H1 (cell line): Measurements from ENCODE around the gene ZWILCH. TPM values are rescaled to one million over a fixed set of nuclear protein-coding genes. Genes with fewer than 3 reads are reported as not detected.

Experiments
- BRCA1 ChIP-seq: IDR thresholded peaks from 2 replicates; pipeline ENCODE4 v1.6.1; 2012; ENCODE audit warnings: low read depth, low read length, improper control_type of control experiment
- CTBP2 ChIP-seq: IDR thresholded peaks from 2 replicates; pipeline ENCODE4 v1.7.0; 2011; ENCODE audit warnings: borderline replicate concordance, mild to moderate bottlenecking, moderate library complexity, mixed read lengths, low read length; ENCODE audit not compliant: insufficient read depth, insufficient read length
- HDAC2 ChIP-seq, 2 experiments: fragments of 300-600 bp in 1 of 2; sonication (generic) in 1 of 2; IDR thresholded peaks; 2 replicates each; pipeline ENCODE4 v1.6.1; 2011 to 2012; ENCODE audit warnings: low read depth in 2 of 2, low read length in 2 of 2, mild to moderate bottlenecking in 2 of 2, moderate library complexity in 2 of 2, borderline replicate concordance in 1 of 2, inconsistent platforms in 1 of 2
- KDM4A ChIP-seq: IDR thresholded peaks from one replicate; pipeline ENCODE4 v1.7.1; 2012; ENCODE audit warnings: low read depth, mild to moderate bottlenecking, moderate library complexity, low read length, inconsistent platforms; ENCODE audit not compliant: severe bottlenecking
- POU5F1 ChIP-seq: IDR thresholded peaks from 2 replicates; pipeline ENCODE4 v1.6.1; 2011; ENCODE audit warnings: low read depth, mild to moderate bottlenecking, low read length, moderate library complexity
- RXRA ChIP-seq: IDR thresholded peaks from 2 replicates; pipeline ENCODE4 v1.6.1; 2011; ENCODE audit warnings: low read depth, mild to moderate bottlenecking, low read length, moderate library complexity; ENCODE audit not compliant: insufficient read depth
- polyA plus RNA-seq, 7 experiments: library from polyadenylated mRNA; depleted of rRNA in 3 of 7; stranded (reverse) in 5 of 7; unstranded in 2 of 7; fragments of >200 nt in 5 of 7; fragments of 200-250 nt in 2 of 7; gene quantifications; 1 replicate in 5 of 7; 2 replicates in 1 of 7; 4 replicates in 1 of 7; pipeline versions ENCODE4 v1.2.1 to v1.2.3, GENCODE V29; 2011 to 2013; ENCODE audit warnings: missing spikeins in 2 of 7, mixed read lengths in 2 of 7
- total RNA-seq: library from RNA; stranded (reverse); fragmentation: NEBNext Ultra II Directional; extraction: Animal tissue kit (Norgen Biotek cat#: 25700); gene quantifications from 2 replicates; pipeline ENCODE4 v1.2.1, GENCODE V29; 2021

The ZWILCH gene
- total and polyA plus RNA-seq, 2 of the 8 experiments (the other 6 are each of a cell fraction or from before 2014, with no cell fraction given): 18.1 to 61.5 TPM

GRCh38 chr15:66474135-66474534, 31.0 kb upstream of the ZWILCH start (continued):
- TF ChIP-seq RXRA: no peak
- no peak for TF ChIP-seq POU5F1
- TF ChIP-seq HDAC2 (IDR thresholded peaks at IDR 0.05; ENCODE audit: borderline replicate concordance in 1 of 2, low read depth in 2 of 2, low read length in 2 of 2): no peak
- TF ChIP-seq CTBP2: no peak
- TF ChIP-seq KDM4A: no peak
- TF ChIP-seq BRCA1: no peak
